BJ (cell line): ENCODE results near the gene BMERB1. TPM values are rescaled to one million over a fixed set of nuclear protein-coding genes. Genes with fewer than 3 reads are reported as not detected.
"Not testable (repeated sequence)": the region's sequence is repeated elsewhere in the genome, so short reads cannot be mapped to it uniquely, and the experiment has no call there.

ENCODE experiments used
- CTCF ChIA-PET: fragments of 350-600 bp; formaldehyde crosslinking; extraction: SDS; loops from one replicate; lab custom pipeline; 2021; ENCODE audit warnings: antibody characterized with exemption, inconsistent platforms; lab: Yijun Ruan, JAX
- POLR2A ChIA-PET: fragments of 300-600 bp; sonication (Branson Sonifier 250); formaldehyde crosslinking; extraction: SDS; loops from one replicate; lab custom pipeline; 2021; ENCODE audit warnings: antibody characterized with exemption; lab: Charles Lee
- DNase-seq: peaks from one replicate; pipeline ENCODE4 v3.0.0-alpha.2; 2011; ENCODE audit warnings: low read depth
- H3K27me3 ChIP-seq: 2 replicates; pipeline ENCODE4 v1.6.0; 2011; ENCODE audit warnings: low read length; ENCODE audit not compliant: control insufficient read depth, insufficient read depth
- H3K36me3 ChIP-seq: 2 replicates; pipeline ENCODE4 v1.5.1; 2011; ENCODE audit warnings: low read length; ENCODE audit not compliant: control insufficient read depth, insufficient read depth
- H3K4me3 ChIP-seq: 2 replicates; pipeline ENCODE4 v1.5.1; 2011; ENCODE audit warnings: low read depth, mild to moderate bottlenecking, control low read depth, low read length
- CTCF ChIP-seq: IDR thresholded peaks from 2 replicates; pipeline ENCODE4 v1.5.1; 2011; ENCODE audit warnings: low read depth, mild to moderate bottlenecking, control low read depth, inconsistent platforms, low read length, moderate library complexity; ENCODE audit not compliant: insufficient read depth
- polyA plus RNA-seq: library from polyadenylated mRNA; depleted of rRNA; stranded (reverse); fragments of >200 nt; gene quantifications from 2 replicates; pipeline ENCODE4 v1.2.3, GENCODE V29; 2011

BMERB1 gene
- polyA plus RNA-seq, 1 experiment, result 72.8 TPM

- no peak overlapping the region for H3K4me3 ChIP-seq
- DNase-seq, result no peak
- H3K36me3 ChIP-seq, result no peaks in the 10 kb centered on the region
- CTCF ChIA-PET, result no interaction called here
- TF ChIP-seq CTCF, result no peak
- H3K27me3 ChIP-seq, result no peaks in the 10 kb centered on the region; the same call in 1 of the 2 replicates
- POLR2A ChIA-PET, result no interaction called here
These were observed 35.6 kb upstream of the BMERB1 start for GRCh38 chr16:15398618-15399316.

GRCh38 chr16:15399317-15399716, 35.1 kb upstream of the BMERB1 start:
- DNase-seq, result no peak
- H3K27me3 ChIP-seq, result no peaks in the 10 kb centered on the region; the same call in 1 of the 2 replicates
- CTCF ChIA-PET, result no interaction called here
- no peaks in the 10 kb centered on the region for H3K36me3 ChIP-seq
- POLR2A ChIA-PET, result no interaction called here
- H3K4me3 ChIP-seq, result no peak overlapping the region
- TF ChIP-seq CTCF, result no peak

GRCh38 chr16:15400314-15400713, 34.1 kb upstream of the BMERB1 start:
- H3K4me3 ChIP-seq, H3K36me3 ChIP-seq, CTCF ChIA-PET, POLR2A ChIA-PET, DNase-seq, H3K27me3 ChIP-seq: not testable (repeated sequence)

GRCh38 chr16:15401972-15402371, 32.4 kb upstream of the BMERB1 start:
- Histone ChIP-seq H3K36me3 (no peaks in the 10 kb centered on the region), H3K27me3 (no peaks in the 10 kb centered on the region; the same call in 1 of the 2 replicates), H3K4me3 (no peak overlapping the region)
- ChIA-PET CTCF (no interaction called here), POLR2A (no interaction called here)
- TF ChIP-seq CTCF, result no peak
- DNase-seq, result no peak

- Histone ChIP-seq H3K27me3 (no peaks in the 10 kb centered on the region), H3K36me3 (no peaks in the 10 kb centered on the region), H3K4me3 (no peak overlapping the region)
- TF ChIP-seq CTCF, result no peak
- ChIA-PET POLR2A (no interaction called here), CTCF (no interaction called here)
- DNase-seq, result no peak
These were observed 30.9 kb upstream of the BMERB1 start for GRCh38 chr16:15403392-15403995.

- DNase-seq, CTCF ChIA-PET, H3K4me3 ChIP-seq, H3K36me3 ChIP-seq, H3K27me3 ChIP-seq: not testable (repeated sequence)
- POLR2A ChIA-PET, result interaction anchor here (0.6 kb wide), 1 partner anchor 419 kb away, joined by 7 read pairs; no protein-coding TSS in a partner anchor
These were observed 30.3 kb upstream of the BMERB1 start for GRCh38 chr16:15404091-15404490.
